ENCODE measurements around the gene IL26.
A peak's percentile ranks its signal among the peaks of the same experiment; 100 is the strongest.
"Not testable (repeated sequence)": the region's sequence is repeated elsewhere in the genome, so short reads cannot be mapped to it uniquely, and the experiment has no call there.

Gene IL26

DNA sequence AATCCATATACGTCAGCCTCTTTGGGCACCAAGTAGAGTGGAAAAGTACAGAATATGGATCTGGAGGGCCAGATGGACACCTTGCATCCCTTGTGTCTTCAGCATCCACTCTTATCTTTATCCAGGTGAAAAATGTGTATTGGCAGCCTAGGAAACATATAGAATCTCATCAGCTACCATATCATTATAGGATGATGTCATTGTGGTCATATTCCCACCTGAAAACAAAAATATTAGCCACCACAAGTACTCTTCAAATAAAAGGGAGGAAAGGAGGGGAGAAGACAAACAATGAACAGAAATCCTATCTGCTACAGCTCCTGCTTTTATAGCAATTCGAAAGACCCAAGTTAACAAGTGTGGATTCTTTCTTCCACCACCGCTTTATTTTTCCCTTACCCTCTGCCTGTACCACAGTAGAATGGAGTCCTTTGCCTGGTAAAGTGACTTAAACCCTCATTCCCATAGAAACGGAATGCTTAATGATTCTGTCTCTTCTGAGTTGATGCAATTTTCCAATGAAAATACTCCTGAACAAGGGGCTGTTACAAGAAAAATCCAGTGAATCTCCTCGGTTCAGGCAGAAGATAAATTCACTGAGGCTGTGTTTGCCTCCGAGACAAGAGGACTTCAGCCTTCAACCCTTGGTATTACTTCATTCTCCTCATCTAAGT is 13.8 kb upstream of the IL26 start:
- no peak for DNase-seq

DNA sequence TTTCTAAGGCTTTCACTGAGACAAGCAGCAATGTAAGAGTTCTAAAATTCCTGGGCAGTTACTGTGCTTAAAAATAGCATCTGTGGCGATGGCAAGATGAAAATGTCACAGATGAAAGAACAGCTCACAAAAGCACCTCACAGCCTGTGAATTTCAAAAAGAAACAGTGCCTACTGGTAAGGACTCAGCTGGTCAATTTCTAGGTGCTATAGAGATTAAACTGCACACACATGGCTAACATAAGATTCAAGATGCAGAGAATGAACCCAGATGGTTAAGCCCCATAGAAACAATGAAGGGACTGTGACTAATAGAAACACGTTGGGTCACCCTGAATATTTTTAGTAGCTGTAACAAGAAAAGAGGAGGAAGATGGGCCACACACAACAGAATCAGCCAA is 12.0 kb upstream of the IL26 start:
- DNase-seq, result no peak

DNA sequence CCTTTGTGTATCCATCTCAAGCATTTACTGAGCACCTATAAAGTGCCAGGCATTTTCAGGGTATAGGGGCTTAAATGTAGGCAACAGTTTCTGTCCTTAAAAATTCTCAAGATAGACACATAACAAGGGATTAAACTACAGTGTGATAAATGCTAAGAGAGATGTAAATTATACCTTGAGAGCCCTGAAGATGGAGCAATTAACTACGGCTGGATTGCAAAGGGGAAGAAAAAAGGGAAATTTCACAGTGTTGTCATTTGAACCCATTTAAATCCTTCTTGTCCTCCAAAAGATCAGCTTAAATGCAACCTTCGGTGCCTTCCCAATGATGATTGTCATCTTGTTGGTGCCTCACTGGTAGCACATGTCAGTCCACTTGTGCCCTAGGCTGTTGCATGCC is 11.5 kb upstream of the IL26 start:
- DNase-seq, result peak; percentile 17

DNA sequence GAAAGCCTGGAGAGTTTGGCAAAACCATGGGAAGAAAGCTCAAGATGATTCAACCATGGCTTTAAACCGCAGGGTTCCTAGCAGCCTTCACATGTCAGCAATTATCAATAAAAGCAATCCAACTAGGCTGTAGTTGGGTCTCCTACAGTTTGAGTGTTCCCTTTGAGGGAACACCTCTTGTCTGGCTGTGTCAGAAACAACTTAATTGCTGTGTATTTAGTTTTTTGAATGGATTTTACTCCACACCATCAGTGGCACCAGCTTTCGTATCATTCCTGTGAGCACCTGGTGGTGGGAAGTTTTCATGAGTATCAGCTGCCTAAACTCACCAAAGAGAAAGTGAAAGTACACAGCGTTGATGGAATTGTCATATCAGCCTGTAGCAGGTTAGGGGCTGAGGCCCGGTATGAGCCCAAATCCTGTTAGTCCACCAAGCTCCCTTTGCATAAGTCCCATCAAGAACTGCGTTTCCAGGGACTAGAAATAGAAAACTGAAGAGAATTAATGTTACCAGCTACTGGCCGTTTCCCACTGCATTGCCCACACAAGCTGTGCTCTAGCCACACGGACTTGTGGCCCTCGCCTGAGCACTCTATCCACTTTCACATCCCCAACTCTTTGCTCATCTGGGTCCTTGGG is 10.9 kb upstream of the IL26 start:
- peak; percentile 50 for DNase-seq

DNA sequence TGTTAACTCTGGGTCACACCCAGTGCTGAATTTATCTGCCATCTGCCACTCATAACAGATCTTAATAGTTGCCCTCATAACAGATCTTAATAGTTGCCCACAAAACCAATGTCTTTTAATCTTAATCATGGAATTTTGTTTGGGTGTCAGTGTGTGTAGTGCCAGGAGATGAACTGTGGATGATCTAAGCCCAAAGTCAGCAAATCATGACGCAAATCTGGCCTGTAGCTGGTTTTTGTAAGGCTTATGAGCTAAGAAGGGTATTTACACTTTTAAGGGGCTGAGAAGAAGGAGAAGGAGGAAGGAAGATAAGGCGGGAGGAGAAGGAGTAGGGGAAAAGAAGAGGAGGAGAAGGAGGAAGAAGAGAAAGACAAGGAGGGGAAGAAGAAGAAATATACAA is 10.0 kb upstream of the IL26 start:
- no peak for DNase-seq

DNA sequence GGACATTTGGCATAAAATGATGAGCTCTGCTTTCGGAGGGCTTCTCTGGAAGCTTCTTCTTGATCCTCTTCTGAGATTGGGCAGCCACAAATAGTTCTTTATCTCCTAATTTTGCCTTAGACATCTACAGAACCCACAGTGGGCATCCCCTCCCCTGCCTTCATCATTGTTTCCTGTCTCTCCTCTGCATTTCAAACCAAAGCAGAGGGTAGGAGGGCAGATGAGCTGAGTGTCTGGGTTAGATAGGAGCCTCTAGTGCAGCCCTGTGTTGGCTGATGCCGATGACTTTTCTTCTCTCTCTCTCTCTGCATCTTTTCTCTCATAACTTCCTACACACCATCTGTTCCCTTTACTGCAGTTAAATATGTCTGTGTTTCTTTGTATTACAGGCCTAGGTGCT is 8.5 kb upstream of the IL26 start:
- DNase-seq, result no peak

DNA sequence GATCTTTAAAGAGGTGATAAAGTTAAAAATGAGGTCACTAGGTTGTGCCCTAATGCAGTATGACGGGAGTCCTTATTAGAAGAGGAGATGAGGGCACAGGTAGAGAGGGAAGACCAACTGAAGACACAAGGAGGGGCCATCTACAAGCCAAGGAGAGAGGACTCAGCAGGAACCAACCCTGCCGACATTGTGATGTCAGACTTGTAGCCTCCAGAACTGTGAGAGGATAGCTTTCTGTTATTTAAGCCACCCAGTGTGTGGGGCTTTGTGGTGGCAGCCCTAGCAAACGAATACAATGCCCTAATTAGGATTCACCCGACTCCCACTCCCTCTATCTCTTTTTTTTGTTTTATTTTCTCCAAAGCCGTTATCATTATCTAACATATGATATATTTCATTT is 7.9 kb upstream of the IL26 start:
- no peak for DNase-seq

DNA sequence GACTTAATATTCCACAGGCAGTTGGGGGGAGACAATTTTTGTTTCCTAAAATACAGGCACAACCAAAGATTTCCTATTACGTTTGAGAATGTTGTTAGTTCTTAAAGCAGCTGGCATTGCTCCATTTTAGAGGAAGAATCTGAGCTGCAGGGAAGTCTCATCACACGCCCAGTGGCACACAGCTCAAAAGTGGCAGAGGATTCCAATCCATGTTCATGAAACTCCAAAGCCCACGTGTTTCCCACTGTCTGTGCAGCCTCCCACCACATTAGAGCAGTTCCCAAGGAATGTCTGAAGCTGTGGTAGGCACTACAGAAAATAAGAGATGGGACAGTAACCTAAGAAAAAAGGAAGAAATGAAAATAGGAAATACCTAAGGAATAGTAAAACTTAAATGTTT is 6.1 kb upstream of the IL26 start:
- no peak for DNase-seq

DNA sequence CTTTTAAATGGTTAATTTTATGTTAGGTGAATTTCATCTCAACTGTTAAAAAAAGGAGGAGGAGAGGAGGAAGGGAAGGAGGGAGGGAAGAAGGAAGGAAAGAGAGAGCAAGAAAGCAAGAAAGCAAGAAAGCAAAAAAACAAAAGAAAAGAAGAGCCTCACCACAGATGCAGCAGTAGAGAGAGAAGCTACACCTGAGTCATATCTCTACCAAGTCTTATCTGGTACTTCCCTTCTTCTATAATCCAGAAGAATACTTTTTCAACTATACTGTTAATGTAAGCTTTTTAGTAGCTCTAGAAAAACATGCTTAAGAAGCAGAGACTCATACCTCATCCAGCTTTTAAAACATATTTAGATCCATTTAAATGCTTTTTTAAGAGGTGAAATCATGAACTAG is 5.6 kb upstream of the IL26 start:
- DNase-seq, result no peak

DNA sequence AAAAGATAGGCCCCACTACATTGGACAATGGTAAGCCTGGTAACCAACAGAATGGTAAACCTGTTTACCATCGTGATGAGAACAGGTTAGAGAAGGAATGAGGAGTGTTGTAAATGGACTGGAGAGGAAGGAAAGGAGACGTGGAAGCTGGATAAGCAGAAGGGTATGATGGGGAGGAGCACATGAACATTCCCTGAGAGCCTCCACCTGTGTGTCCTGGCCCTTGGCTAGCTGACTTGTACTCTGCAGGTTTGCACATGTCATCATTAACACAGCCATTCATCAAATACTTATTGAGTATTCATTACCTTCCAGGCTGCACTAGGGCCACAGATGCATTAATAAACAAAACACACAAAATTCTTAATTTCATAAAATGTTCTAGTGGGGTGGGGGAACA is 4.3 kb upstream of the IL26 start:
- no peak for DNase-seq

DNA sequence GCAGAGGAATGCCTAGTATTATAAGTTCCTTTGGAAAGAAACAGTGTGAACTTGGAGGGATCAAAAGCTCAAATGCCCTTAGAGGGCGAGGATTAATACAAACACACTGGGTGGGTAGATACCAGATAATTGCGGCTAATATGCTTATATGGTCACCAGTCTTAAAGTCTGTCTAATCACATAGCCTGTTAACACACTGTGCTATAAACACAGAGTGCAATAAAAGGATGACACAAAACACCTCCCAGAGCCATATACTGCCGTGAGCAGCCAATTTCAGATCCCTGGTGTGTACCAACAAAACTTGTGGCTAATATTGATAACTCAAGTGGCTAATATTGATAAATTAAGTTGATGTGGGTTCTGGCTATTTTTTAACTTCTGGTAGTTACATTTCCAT is 1.7 kb upstream of the IL26 start:
- no peak for DNase-seq

DNA sequence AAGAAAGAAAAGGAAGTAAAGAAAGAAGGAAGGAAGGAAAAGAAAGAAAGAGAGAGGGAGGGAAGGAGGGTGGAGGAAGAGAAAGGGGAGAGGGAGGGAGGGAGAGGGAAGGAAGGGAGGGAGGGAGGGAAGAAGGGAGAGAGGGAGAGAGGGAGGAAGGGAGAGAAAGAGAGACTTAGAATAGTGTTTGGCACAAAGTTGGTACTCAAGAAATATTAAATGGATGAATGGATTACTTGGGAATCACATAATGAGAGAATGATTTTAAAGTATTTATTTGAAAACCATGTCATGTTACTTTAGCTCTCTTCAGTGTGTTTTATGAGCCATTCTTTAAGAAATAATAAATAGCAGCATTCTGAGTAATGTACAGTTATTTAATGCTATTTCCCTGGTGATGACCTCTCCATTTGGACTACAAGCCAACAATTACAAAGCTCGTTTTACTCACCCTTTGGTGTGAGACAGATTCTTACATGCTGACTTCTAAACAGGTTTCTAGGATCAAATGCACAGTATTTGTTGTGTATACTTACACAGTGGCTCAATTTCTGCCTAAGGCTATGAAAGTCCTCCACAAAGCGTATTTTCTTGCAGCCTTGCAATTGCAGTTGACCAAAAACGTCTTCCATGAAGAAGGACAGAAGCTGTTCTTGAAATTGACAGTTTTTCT is 861 bp downstream of the IL26 start:
- DNase-seq, result no peak

DNA sequence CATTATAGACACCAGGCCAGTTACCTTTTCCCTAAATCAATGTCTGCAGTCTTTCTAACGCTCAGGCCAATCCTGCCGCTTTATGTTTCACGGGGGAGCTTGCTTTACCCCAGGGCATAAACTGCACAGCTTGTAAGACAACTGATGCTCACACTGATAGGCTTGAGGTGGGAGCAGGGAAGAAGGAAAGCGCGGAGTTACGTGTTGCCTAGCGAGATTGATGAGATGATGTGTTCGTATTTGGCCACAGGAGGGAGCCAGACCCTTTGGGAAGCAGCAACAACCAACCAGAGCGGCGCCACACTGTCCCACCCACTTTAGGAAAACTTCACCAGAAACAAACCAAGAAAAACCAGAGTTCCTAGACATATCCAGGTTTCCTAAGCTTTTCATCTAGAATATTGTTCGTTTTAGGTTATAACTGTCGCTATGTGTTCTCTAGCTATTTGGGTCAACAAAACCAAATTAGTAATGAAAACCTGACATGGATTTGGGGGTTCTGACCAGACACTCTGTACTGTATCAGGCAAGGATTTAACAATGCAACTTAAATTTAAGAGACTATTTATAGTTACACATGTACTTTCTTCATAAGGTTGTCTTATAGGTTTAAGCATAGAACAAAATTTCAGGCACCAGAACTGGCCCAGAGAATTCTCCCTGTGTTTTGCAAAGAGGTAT is 2.4 kb downstream of the IL26 start:
- peak; percentile 79 for DNase-seq

DNA sequence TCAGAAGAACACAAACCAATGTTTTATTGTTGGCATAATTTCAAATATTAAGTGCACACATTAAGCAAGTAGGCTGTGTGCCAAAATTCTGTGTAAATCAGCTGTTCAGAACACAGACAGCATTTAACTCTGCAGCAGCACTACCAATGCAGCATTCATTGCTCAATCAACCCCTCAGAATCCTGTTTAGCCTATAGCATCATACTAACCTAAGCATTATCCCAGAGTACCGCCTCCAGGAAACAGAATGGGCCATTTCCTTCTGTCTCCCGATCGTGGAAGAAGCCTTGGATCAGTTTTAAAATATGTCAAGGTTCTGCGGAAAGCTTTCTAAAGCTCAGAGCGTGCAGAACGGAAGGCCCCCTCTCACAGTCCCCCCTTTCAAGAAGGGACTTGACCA is 3.3 kb downstream of the IL26 start:
- peak; percentile 72 for DNase-seq

DNA sequence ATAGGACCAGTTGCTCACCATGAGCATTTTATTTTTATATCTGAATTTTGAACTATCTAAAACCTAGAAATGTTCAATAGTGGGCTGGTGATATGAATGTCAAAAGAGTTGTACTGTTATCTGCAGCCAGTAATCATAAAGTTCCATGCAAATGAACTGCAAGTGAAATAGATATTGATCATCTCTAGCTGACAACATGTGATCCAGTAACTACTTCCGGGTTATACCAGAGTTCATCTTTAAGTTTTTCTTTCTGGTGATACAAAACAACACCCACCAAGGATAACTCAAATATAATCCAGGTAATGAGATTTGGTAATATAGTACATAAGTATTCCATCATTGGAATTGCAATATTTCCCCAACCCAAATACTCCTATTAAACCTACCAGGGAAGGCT is 4.1 kb downstream of the IL26 start:
- no peak for DNase-seq

DNA sequence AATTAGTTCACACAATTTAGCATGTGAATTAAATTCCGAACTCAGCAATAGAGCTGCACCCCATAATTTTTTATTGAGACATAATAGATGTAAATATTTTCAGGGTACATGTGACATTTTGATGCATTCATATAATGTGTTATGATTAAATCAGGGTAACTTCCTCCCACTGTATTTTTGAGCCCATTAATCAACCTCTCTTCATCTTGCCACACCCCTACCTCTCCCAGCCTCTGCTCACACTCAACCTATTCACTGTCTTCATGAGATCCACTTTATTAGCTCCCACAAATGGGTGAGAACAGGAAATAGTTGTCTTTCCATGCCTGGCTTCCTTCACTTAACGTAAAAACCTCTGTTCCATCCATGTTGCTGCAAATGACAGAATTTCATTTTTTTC is 14.7 kb downstream of the IL26 start:
- DNase-seq, result no peak

DNA sequence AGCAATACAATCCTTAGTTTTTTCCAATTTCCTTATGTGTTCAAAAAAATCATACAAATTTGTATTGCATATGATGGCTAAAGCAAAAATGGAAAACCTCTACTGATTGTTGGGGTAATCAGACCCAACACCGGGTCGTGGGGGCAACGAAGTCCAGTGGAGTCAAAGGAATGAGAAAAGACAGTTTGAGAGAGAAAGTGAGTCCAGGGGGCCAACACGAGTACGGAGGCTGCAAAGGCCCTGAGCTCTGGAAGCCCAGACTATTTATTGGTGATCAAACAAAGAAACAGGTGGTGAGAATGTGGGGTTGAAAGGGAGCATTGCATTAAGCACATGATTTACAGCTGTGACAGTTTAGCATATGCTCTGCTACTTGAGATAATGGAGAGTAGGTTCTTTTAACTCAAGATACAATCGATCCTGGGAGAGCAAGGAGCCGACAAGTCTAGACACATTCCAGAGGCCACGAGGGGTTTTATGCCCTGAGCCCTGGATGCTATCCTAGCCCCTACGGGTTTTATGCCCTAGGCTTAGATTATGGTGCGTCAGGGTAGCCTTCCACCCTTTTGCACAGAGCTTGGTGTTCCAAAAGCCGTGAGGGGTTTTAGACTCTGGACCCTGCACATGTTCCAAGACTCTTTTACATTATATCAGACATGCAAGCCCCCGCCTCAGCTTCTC is 16.4 kb downstream of the IL26 start:
- not testable (repeated sequence) for DNase-seq

DNA sequence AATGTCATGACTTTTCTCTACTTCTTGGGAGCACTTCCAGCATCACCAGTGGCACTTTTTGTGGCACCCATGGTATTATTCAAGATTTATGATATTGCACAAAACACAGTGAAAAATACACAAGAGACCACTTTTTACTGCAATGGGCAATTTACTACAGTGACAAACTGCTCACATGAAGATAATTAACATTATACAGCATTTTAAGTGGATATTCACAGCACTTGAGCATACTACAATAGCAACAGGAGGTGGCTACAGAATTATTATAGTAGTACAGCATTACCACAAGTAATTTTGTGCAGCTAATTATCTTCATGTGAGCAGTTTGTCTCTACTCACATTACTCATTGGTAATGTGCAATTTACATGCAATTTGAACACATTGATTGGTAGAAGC is 18.3 kb downstream of the IL26 start:
- DNase-seq, result peak; percentile 25

DNA sequence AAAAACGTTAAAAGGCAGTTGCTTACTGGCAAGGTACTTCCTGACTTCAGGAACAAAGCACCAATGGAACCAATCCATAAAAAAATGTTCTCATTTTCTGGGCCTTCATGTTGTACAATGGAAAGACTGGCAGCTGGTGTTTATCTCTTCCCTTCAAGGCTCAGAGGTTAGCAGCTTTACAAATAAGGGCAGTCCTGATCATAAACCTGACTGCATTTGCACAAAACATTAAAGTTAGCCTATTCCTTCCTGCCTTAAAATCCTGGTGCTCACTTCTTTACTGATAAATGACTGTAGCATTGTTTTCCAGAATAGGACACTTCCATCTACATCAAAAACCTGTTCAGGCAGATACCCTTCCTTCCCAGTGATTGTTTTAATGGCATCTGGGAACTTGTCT is 19.2 kb downstream of the IL26 start:
- DNase-seq, result peak; percentile 46

DNA sequence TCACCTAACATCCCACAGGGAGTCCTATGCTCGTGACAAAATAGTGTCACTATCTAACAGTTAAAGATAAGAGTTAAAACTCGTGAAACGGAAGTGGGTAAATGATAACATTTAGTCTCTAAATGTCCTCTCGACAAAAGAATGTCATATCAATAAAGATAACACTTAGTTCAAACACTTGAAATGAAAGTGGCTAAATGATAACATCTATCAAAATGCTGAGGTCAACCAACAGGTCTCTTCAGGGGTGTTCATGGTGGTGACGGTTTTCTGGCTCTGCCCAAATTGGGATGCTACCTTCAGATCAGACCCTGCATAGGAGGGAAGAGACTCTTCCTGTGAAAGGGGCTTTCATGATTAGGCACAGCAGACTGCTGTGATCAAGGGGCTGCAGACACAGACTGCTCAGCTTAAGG is 22.1 kb downstream of the IL26 start:
- DNase-seq, result no peak

DNA sequence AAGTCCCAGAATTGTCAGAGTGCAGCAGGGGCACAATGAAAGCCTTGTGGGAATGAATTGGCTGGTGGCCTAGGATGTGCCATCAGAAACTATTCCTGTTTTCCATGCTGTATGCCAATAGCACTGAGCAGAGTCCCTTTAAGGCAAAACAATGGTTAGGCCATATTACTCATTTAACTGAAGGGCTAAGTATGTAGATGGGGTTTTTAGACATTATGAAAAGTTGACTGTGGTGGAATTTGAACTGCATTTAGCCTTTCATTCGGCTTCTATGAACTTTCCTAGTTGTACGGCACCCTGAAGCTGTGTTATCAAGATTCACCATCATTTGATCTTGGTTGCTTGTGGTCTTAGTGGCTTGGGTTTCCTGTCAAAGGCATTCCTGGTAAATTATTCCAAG is 24.8 kb downstream of the IL26 start:
- no peak for DNase-seq

DNA sequence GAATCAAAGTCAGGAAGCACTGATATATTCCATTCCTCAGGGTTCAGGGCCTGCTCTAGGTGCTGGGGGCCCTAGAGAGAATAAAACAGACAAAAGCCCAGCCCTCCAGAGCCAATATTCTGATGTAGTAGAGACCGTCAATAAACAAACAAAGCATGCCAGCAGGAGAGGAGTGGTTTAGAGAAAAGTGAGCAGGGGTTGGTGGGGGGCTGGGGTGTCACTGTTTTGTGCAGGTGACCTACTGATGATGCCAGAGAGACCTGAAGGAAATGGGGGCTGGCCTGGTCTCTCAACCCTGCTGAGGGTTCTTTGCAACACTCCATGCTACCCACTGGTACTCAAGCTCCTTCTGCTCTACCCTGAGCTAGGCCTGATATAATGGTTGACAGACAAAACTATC is 26.5 kb downstream of the IL26 start:
- no peak for DNase-seq

DNA sequence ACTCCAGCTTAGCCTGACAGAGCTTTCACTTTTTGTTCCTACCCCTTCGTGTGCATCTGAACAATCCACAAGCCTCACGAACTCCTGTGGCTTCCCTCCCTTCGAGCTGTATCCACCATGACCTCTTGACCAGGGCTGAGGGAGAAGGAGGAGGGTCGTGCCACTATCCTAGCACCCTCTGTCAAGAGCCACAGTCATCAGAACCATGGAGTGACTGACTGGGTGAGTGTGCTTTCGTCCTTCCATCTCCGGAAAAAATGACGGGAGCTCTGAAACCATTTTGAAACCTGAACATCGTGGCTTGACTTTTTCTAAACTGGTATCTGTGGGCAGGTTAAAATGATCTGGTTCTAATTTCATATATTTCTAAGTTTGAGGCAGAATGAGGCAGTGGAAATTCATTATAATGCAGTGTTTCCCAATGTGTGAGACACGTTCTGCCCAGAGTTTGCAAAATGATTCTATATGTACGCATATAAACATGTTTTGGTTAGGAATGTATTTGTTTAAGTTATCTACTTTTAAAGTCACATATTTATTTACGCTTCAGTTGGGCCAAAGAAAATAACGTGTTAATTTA is 27.0 kb downstream of the IL26 start:
- DNase-seq, result no peak

All from COR-L47 (cell line).